ENCODE data around the gene CNPY1.

Gene CNPY1

GRCh38 chr7:155489158-155489840, 57.1 kb downstream of the CNPY1 start:
- no peak overlapping the region for H3K27ac Mint-ChIP-seq
- H3K36me3 Mint-ChIP-seq (ENCODE audit: low read depth), result no peaks in the 10 kb centered on the region
- H3K9me3 Mint-ChIP-seq, result no peaks in the 10 kb centered on the region
- no peak for TF ChIP-seq CTCF (IDR thresholded peaks at IDR 0.05)
- H3K27me3 Mint-ChIP-seq (ENCODE audit: low read depth, poor library complexity), result peaks cover 74% of the 10 kb centered on the region
- peaks cover 44% of the 10 kb centered on the region for H3K4me1 Mint-ChIP-seq
- DNase-seq, result no peak
- no peak overlapping the region for H3K4me3 Mint-ChIP-seq

- Mint-ChIP-seq H3K4me3 (no peak overlapping the region), H3K9me3 (no peaks in the 10 kb centered on the region), H3K4me1 (peaks cover 38% of the 10 kb centered on the region), H3K36me3 (ENCODE audit: low read depth) (no peaks in the 10 kb centered on the region), H3K27ac (no peak overlapping the region), H3K27me3 (ENCODE audit: low read depth, poor library complexity) (peaks cover 71% of the 10 kb centered on the region)
- TF ChIP-seq CTCF (IDR thresholded peaks at IDR 0.05), result no peak
- no peak for DNase-seq
Observed at GRCh38 chr7:155488483-155489127, 57.8 kb downstream of the CNPY1 start.

- H3K27me3 Mint-ChIP-seq (ENCODE audit: low read depth, poor library complexity), result peaks cover 71% of the 10 kb centered on the region
- TF ChIP-seq CTCF (IDR thresholded peaks at IDR 0.05), result no peak
- peaks cover 42% of the 10 kb centered on the region for H3K4me1 Mint-ChIP-seq
- H3K4me3 Mint-ChIP-seq, result no peak overlapping the region
- no peak overlapping the region for H3K27ac Mint-ChIP-seq
- no peaks in the 10 kb centered on the region for H3K9me3 Mint-ChIP-seq
- no peaks in the 10 kb centered on the region for H3K36me3 Mint-ChIP-seq (ENCODE audit: low read depth)
- no peak for DNase-seq
Observed at GRCh38 chr7:155487509-155488482, 58.6 kb downstream of the CNPY1 start.

- Mint-ChIP-seq H3K27ac (no peak overlapping the region), H3K4me1 (peaks cover 42% of the 10 kb centered on the region), H3K4me3 (no peak overlapping the region), H3K36me3 (ENCODE audit: low read depth) (no peaks in the 10 kb centered on the region), H3K9me3 (no peaks in the 10 kb centered on the region), H3K27me3 (ENCODE audit: low read depth, poor library complexity) (peaks cover 70% of the 10 kb centered on the region)
- no peak for TF ChIP-seq CTCF (IDR thresholded peaks at IDR 0.05)
- no peak for DNase-seq
Observed at GRCh38 chr7:155486783-155487508, 59.4 kb downstream of the CNPY1 start.

GRCh38 chr7:155484483-155485399, 61.6 kb downstream of the CNPY1 start:
- no peak for TF ChIP-seq CTCF (IDR thresholded peaks at IDR 0.05)
- Mint-ChIP-seq H3K9me3 (no peaks in the 10 kb centered on the region), H3K4me1 (peaks cover 25% of the 10 kb centered on the region), H3K27ac (no peak overlapping the region), H3K27me3 (ENCODE audit: low read depth, poor library complexity) (peaks cover 59% of the 10 kb centered on the region), H3K36me3 (ENCODE audit: low read depth) (no peaks in the 10 kb centered on the region), H3K4me3 (no peak overlapping the region)
- DNase-seq, result no peak
